T-helper 1 cell treated with Interleukin-12 subunit alpha and Interleukin-12 subunit beta and Interleukin-4 antibody, amounts not matched to agents 30 μg/mL and 1 μg/mL, for 36 hours (primary cell): ENCODE measurements around the gene BROX.
"Not testable (repeated sequence)": the region's sequence is repeated elsewhere in the genome, so short reads cannot be mapped to it uniquely, and the experiment has no call there.

Source experiments
- H3K27ac Mint-ChIP-seq: one replicate; pipeline ENCODE4 v1.8.0; 2021; ENCODE audit warnings: mild to moderate bottlenecking, mixed read lengths
- H3K27me3 Mint-ChIP-seq: one replicate; pipeline ENCODE4 v1.8.0; 2021; ENCODE audit warnings: low read depth, mixed read lengths
- H3K36me3 Mint-ChIP-seq: one replicate; pipeline ENCODE4 v1.8.0; 2021; ENCODE audit warnings: low read depth, mixed read lengths
- H3K4me1 Mint-ChIP-seq: one replicate; pipeline ENCODE4 v1.8.0; 2021; ENCODE audit warnings: low read depth, mixed read lengths
- H3K4me3 Mint-ChIP-seq: one replicate; pipeline ENCODE4 v1.8.0; 2021; ENCODE audit warnings: mild to moderate bottlenecking, moderate library complexity, mixed read lengths
- H3K9me3 Mint-ChIP-seq: one replicate; pipeline ENCODE4 v1.8.0; 2021; ENCODE audit warnings: mixed read lengths

The BROX gene

DNA sequence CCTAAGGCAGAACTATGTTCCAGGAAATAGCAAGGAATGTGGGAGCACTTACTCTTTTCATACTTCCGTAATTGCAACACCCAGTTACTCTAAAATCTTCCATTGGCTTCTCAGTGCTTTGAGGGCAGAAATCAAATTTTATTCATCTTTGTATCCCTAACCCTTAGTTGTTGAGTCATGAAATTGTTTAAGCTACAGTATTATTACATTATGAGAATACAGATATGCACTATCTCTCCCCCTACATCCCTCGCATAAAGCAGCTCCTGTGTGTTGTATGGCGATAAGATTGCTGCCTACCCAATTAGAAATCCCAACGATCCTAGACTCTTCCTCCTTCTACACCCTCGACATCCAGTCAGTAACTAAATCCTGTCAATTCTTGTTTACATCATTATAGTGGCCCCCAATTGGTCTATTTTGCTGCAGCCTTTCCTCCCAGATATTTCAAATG, 2.6 kb upstream of the BROX start:
- H3K4me1 Mint-ChIP-seq: peaks cover 35% of the 10 kb centered on the region
- no peak overlapping the region for H3K4me3 Mint-ChIP-seq
- peaks cover 37% of the 10 kb centered on the region for H3K36me3 Mint-ChIP-seq
- no peak overlapping the region for H3K27ac Mint-ChIP-seq
- no peaks in the 10 kb centered on the region for H3K27me3 Mint-ChIP-seq
- no peaks in the 10 kb centered on the region for H3K9me3 Mint-ChIP-seq

GRCh38 chr1:222711319-222712252, 778 bp upstream of the BROX start:
- Mint-ChIP-seq H3K27ac (peak overlapping the region; percentile 99), H3K4me1 (peaks cover 34% of the 10 kb centered on the region), H3K36me3 (peaks cover 32% of the 10 kb centered on the region), H3K9me3 (no peaks in the 10 kb centered on the region), H3K4me3 (peak overlapping the region; percentile 94), H3K27me3 (no peaks in the 10 kb centered on the region)

- H3K4me1 Mint-ChIP-seq: peaks cover 37% of the 10 kb centered on the region
- H3K36me3 Mint-ChIP-seq: peaks cover 33% of the 10 kb centered on the region
- H3K4me3 Mint-ChIP-seq: peak overlapping the region; percentile 94
- H3K27me3 Mint-ChIP-seq: no peaks in the 10 kb centered on the region
- no peaks in the 10 kb centered on the region for H3K9me3 Mint-ChIP-seq
- peak overlapping the region; percentile 99 for H3K27ac Mint-ChIP-seq
These were observed 962 bp downstream of the BROX start for GRCh38 chr1:222713091-222713961.

- H3K27me3 Mint-ChIP-seq: no peaks in the 10 kb centered on the region
- H3K36me3 Mint-ChIP-seq: peaks cover 35% of the 10 kb centered on the region
- H3K4me3 Mint-ChIP-seq: no peak overlapping the region
- no peaks in the 10 kb centered on the region for H3K9me3 Mint-ChIP-seq
- H3K27ac Mint-ChIP-seq: no peak overlapping the region
- peaks cover 23% of the 10 kb centered on the region for H3K4me1 Mint-ChIP-seq
These were observed 4.0 kb downstream of the BROX start for GRCh38 chr1:222716393-222716792.

GRCh38 chr1:222728746-222729145, 16.4 kb downstream of the BROX start:
- peaks cover 10% of the 10 kb centered on the region for H3K4me1 Mint-ChIP-seq
- no peak overlapping the region for H3K27ac Mint-ChIP-seq
- H3K36me3 Mint-ChIP-seq: peaks cover 55% of the 10 kb centered on the region
- H3K4me3 Mint-ChIP-seq: no peak overlapping the region
- H3K9me3 Mint-ChIP-seq: no peaks in the 10 kb centered on the region
- no peaks in the 10 kb centered on the region for H3K27me3 Mint-ChIP-seq

- no peak overlapping the region for H3K27ac Mint-ChIP-seq
- H3K4me3 Mint-ChIP-seq: no peak overlapping the region
- no peaks in the 10 kb centered on the region for H3K9me3 Mint-ChIP-seq
- no peaks in the 10 kb centered on the region for H3K27me3 Mint-ChIP-seq
- H3K4me1 Mint-ChIP-seq: peaks cover 10% of the 10 kb centered on the region
- peaks cover 53% of the 10 kb centered on the region for H3K36me3 Mint-ChIP-seq
These were observed 18.5 kb downstream of the BROX start for GRCh38 chr1:222730866-222731265.

- Mint-ChIP-seq H3K27ac (no peak overlapping the region), H3K4me3 (no peak overlapping the region), H3K27me3 (no peaks in the 10 kb centered on the region), H3K4me1 (peaks cover 10% of the 10 kb centered on the region), H3K9me3 (no peaks in the 10 kb centered on the region), H3K36me3 (peaks cover 46% of the 10 kb centered on the region)
These were observed 20.1 kb downstream of the BROX start for GRCh38 chr1:222732216-222733159.

GRCh38 chr1:222734740-222735139, 22.4 kb downstream of the BROX start:
- Mint-ChIP-seq H3K9me3 (no peaks in the 10 kb centered on the region), H3K27me3 (no peaks in the 10 kb centered on the region), H3K36me3 (peaks cover 29% of the 10 kb centered on the region), H3K27ac (no peak overlapping the region), H3K4me3 (no peak overlapping the region), H3K4me1 (peaks cover 10% of the 10 kb centered on the region)

- H3K9me3 Mint-ChIP-seq: no peaks in the 10 kb centered on the region
- peaks cover 10% of the 10 kb centered on the region for H3K4me1 Mint-ChIP-seq
- no peaks in the 10 kb centered on the region for H3K27me3 Mint-ChIP-seq
- H3K27ac Mint-ChIP-seq: no peak overlapping the region
- H3K4me3 Mint-ChIP-seq: no peak overlapping the region
- peaks cover 18% of the 10 kb centered on the region for H3K36me3 Mint-ChIP-seq
These were observed 24.1 kb downstream of the BROX start for GRCh38 chr1:222736470-222736869.

DNA sequence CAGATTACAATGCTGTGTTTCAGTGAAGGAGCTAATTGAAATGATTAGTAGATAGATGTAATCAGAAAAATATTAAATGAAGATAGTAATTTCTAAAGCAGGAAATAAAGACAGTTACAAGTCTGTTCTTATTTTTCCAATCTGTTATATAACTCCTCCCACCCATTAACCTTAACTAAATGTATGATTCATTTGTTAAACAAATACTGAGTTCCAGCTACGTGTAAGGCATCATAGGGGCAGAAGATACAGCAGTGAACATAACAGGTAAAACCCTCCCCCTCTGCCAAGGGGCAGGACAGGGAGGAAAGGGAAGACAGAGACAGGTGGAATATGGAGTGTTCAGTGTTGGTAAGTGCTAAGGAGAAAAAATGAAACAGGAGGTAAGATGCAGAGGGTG, 24.6 kb downstream of the BROX start, which contains the start of gene FAM177B:
Gene FAM177B (plus strand): TSS at position 231 of the 400 bp plus-strand sequence. CDS start 9,344 bp downstream, outside the sequence.
- Mint-ChIP-seq H3K4me1 (peaks cover 6% of the 10 kb centered on the region), H3K4me3 (no peak within 1 kb of the TSS), H3K9me3 (no peaks in the 10 kb centered on the region), H3K27me3 (no peaks in the 10 kb centered on the region), H3K27ac (no peak within 1 kb of the TSS), H3K36me3 (peaks cover 14% of the 10 kb centered on the region)

- Mint-ChIP-seq H3K4me3 (no peak overlapping the region), H3K27ac (no peak overlapping the region), H3K36me3 (peaks cover 5% of the 10 kb centered on the region), H3K4me1 (no peaks in the 10 kb centered on the region), H3K27me3 (no peaks in the 10 kb centered on the region), H3K9me3 (no peaks in the 10 kb centered on the region)
These were observed 27.1 kb downstream of the BROX start for GRCh38 chr1:222739465-222739864.

DNA sequence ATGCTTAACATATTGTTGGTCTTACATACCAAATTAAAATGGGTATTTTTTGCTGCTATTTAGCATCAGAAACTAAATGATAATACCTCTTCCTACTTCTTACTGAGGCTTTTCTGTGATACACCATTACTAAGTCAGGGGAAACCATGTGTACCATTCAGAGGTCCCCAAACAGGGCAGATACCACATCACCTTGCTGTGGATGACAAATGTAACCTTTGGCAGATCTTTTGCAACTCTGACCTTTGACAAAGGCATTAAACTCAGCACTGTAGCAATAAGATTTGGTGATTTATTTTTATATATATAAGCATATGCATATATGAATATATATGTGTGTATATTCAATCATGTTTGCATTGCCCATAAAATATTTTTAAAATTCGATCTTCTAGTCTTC, 27.6 kb downstream of the BROX start:
- H3K4me3 Mint-ChIP-seq: no peak overlapping the region
- H3K27ac Mint-ChIP-seq: no peak overlapping the region
- no peaks in the 10 kb centered on the region for H3K9me3 Mint-ChIP-seq
- peaks cover 1% of the 10 kb centered on the region for H3K36me3 Mint-ChIP-seq
- H3K4me1 Mint-ChIP-seq: no peaks in the 10 kb centered on the region
- no peaks in the 10 kb centered on the region for H3K27me3 Mint-ChIP-seq

DNA sequence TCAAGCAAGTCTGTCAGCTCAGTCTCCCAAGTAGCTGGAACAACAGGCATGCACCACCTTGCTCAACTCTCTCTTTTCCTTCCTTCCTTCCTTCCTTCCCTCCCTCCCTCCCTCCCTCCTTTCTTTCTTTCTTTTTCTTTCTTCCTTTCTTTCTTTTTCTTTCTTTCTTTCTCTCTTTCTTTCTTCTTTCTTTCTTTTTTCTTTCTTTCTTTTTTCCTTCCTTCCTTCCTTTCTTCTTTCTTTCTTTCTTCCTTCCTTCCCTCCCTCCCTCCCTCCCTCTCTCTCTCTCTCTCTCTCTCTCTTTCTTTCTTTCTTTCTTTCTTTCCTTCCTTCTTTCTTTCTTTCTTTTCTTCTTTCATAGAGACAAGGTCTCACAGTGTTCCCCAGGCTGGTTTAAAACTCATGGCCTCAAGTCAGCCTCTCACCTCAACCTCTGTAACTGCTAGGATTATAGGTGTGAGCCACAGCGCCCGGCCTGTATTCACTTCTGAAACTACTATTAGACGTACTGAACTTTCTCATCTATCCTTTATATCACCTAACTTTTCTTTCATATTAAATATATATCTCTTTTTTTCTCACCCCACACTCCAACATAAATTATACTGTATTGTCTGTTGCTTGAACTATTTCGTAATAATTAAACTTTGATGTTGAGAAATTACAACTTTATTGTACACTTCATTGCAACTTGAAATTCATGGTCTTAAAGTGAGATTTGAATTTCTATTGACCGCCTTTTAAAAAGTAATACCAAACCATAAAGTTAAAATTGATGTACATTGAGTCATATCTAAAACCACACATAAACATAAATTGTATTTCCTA, 29.5 kb downstream of the BROX start:
- not testable (repeated sequence) for H3K27me3 Mint-ChIP-seq, H3K4me1 Mint-ChIP-seq, H3K9me3 Mint-ChIP-seq, H3K4me3 Mint-ChIP-seq, H3K27ac Mint-ChIP-seq, H3K36me3 Mint-ChIP-seq
